OCI-LY3 (cell line): Measurements from ENCODE around the gene NME3.

ENCODE experiments used
- EZH2phosphoT487 ChIP-seq: fragments of 200-600 bp; shearing (Covaris generic); IDR thresholded peaks from 2 replicates; pipeline ENCODE4 v1.6.1; 2018; ENCODE audit warnings: antibody characterized with exemption, mixed run types, low read depth
- TF ChIP-seq, protein P1 (sequence below): fragments of 200-600, 300-600 bp; sonication (generic); IDR thresholded peaks from 2 replicates; pipeline ENCODE4 v1.5.1; 2014; ENCODE audit warnings: antibody characterized with exemption, low read length, low read depth

DNA sequence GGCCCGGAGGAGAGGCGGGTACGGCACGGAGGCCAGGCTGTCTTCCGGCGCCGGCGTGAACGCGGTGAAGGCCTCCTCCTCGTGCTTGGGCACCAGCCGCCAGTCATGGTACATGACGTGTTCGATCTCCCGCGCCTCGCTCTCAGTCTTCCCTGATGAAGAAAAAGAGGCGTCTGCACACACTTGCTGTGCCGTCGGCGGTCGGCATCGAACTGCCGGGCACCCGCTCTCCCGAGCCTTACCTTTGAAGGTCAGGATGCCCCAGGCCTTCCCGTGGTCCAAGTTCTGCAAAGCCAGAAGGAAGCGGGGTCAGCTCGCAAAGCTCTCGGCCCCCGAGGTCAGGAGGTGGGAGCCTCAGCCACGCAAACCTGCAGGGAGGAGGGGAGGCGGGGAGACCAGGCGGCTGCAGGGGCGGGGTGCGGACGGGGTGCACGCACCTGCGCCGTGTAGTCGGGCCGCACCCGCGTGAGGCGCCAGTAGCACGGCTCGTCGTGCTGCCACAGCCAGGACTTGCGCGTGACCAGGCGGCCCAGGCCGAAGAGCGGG, 1.1 kb upstream of the NME3 start, which contains the start of gene EME2:
- TF ChIP-seq, protein P1, sequence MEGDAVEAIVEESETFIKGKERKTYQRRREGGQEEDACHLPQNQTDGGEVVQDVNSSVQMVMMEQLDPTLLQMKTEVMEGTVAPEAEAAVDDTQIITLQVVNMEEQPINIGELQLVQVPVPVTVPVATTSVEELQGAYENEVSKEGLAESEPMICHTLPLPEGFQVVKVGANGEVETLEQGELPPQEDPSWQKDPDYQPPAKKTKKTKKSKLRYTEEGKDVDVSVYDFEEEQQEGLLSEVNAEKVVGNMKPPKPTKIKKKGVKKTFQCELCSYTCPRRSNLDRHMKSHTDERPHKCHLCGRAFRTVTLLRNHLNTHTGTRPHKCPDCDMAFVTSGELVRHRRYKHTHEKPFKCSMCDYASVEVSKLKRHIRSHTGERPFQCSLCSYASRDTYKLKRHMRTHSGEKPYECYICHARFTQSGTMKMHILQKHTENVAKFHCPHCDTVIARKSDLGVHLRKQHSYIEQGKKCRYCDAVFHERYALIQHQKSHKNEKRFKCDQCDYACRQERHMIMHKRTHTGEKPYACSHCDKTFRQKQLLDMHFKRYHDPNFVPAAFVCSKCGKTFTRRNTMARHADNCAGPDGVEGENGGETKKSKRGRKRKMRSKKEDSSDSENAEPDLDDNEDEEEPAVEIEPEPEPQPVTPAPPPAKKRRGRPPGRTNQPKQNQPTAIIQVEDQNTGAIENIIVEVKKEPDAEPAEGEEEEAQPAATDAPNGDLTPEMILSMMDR = no peak
- no peak for TF ChIP-seq EZH2phosphoT487
